B cell (primary cell): ENCODE data around the gene LIN28B. TPM values are rescaled to one million over a fixed set of nuclear protein-coding genes. Genes with fewer than 3 reads are reported as not detected.

Source experiments
- ATAC-seq: fragments of 200-7000 bp; cut with Tn5 transposase; one replicate; pipeline ENCODE4 v1.10.0; 2021; ENCODE audit warnings: low read depth, mild to moderate bottlenecking, moderate number of reproducible peaks, moderate library complexity
- CTCF ChIA-PET: fragments of 350-600 bp; sonication (Branson Sonifier 250); formaldehyde crosslinking; loops from one replicate; lab custom pipeline; 2021; ENCODE audit warnings: antibody characterized with exemption, inconsistent platforms; lab: Charles Lee
- POLR2A ChIA-PET: fragments of 350-600 bp; sonication (Branson Sonifier 250); formaldehyde crosslinking; loops from one replicate; lab custom pipeline; 2021; ENCODE audit warnings: antibody characterized with exemption; lab: Charles Lee
- DNase-seq: peaks from one replicate; pipeline ENCODE4 v3.0.0; 2013
- H2AFZ ChIP-seq: 2 replicates; pipeline ENCODE4 v1.6.1; 2012; ENCODE audit warnings: mild to moderate bottlenecking, low read depth, low read length; ENCODE audit not compliant: insufficient read depth, poor library complexity, severe bottlenecking
- H3K27ac ChIP-seq, 2 donors: 1 replicate in 1 of 2; 2 replicates in 1 of 2; pipeline ENCODE4 v1.5.1; 2012 to 2013; ENCODE audit warnings: low read length in 2 of 2, mild to moderate bottlenecking in 2 of 2, moderate library complexity in 1 of 2
- H3K27me3 ChIP-seq, 4 experiments: fragments of 200-600 bp in 1 of 4; sonication (generic) in 1 of 4; replicated peaks in 1 of 4; 1 replicate in 2 of 4; 2 replicates in 2 of 4; pipeline versions ENCODE4 v1.6.1 to v1.7.0; 2013 to 2016; ENCODE audit warnings: low read length in 3 of 4, mild to moderate bottlenecking in 2 of 4, mixed read lengths in 1 of 4, moderate library complexity in 1 of 4; ENCODE audit not compliant: insufficient read depth in 4 of 4, control insufficient read depth in 3 of 4; ENCODE audit errors: control extremely low read depth in 1 of 4
- H3K36me3 ChIP-seq, 2 experiments: replicated peaks in 1 of 2; 1 replicate in 1 of 2; 2 replicates in 1 of 2; pipeline versions ENCODE4 v1.6.1 to v1.7.1; 2013; ENCODE audit warnings: low read length in 1 of 2; ENCODE audit not compliant: insufficient read depth in 2 of 2, control insufficient read depth in 1 of 2; ENCODE audit errors: control extremely low read depth in 1 of 2, extremely low read depth in 1 of 2
- H3K4me1 ChIP-seq, 2 donors: fragments of 200-600 bp in 1 of 2; sonication (generic) in 1 of 2; 1 replicate in 1 of 2; 2 replicates in 1 of 2; pipeline versions ENCODE4 v1.5.1 to v1.6.1; 2013 to 2017; ENCODE audit warnings: low read length in 2 of 2; ENCODE audit not compliant: control insufficient read depth in 2 of 2, insufficient read depth in 2 of 2
- H3K4me2 ChIP-seq: replicated peaks from 2 replicates; pipeline ENCODE3; 2012; ENCODE audit warnings: mild to moderate bottlenecking, low read depth, low read length; ENCODE audit not compliant: poor library complexity, severe bottlenecking
- H3K4me3 ChIP-seq, 5 experiments: fragments of 200-600 bp in 1 of 5; sonication (generic) in 1 of 5; 1 replicate in 3 of 5; 2 replicates in 2 of 5; pipeline versions ENCODE4 v1.5.1 to v1.7.0; 2011 to 2016; ENCODE audit warnings: low read length in 4 of 5, mild to moderate bottlenecking in 4 of 5, low read depth in 2 of 5, control low read depth in 1 of 5, moderate library complexity in 1 of 5; ENCODE audit not compliant: insufficient read depth in 1 of 5; ENCODE audit errors: control extremely low read depth in 1 of 5, extremely low read depth in 1 of 5
- H3K79me2 ChIP-seq: fragments of 200-600 bp; sonication (generic); one replicate; pipeline ENCODE4 v1.6.0; 2016; ENCODE audit warnings: low read length; ENCODE audit not compliant: control insufficient read depth, insufficient read depth
- H3K9ac ChIP-seq: fragments of 200-600 bp; sonication (generic); 2 replicates; pipeline ENCODE4 v1.6.1; 2017; ENCODE audit warnings: mild to moderate bottlenecking, low read length, moderate library complexity
- H3K9me3 ChIP-seq, 3 donors: one replicate each; pipeline versions ENCODE4 v1.6.1 to v1.7.1; 2013; ENCODE audit warnings: low read length in 2 of 3; ENCODE audit not compliant: control insufficient read depth in 2 of 3, insufficient read depth in 1 of 3; ENCODE audit errors: control extremely low read depth in 1 of 3
- H4K20me1 ChIP-seq: 2 replicates; pipeline ENCODE4 v1.6.0; 2012; ENCODE audit warnings: mild to moderate bottlenecking, low read length; ENCODE audit not compliant: insufficient read depth, control insufficient read depth, poor library complexity, severe bottlenecking
- H3K27ac Mint-ChIP-seq: one replicate; pipeline ENCODE4 v1.8.0; 2021; ENCODE audit warnings: mixed read lengths
- H3K27me3 Mint-ChIP-seq: one replicate; pipeline ENCODE4 v1.8.0; 2021; ENCODE audit warnings: mixed read lengths
- H3K4me1 Mint-ChIP-seq: one replicate; pipeline ENCODE4 v1.8.0; 2021; ENCODE audit warnings: mixed read lengths
- H3K4me3 Mint-ChIP-seq: one replicate; pipeline ENCODE4 v1.8.0; 2021; ENCODE audit warnings: mixed read lengths
- H3K9me3 Mint-ChIP-seq: one replicate; pipeline ENCODE4 v1.8.0; 2022; ENCODE audit warnings: mixed read lengths; ENCODE audit not compliant: insufficient read depth
- CTCF ChIP-seq: fragments of 200-600 bp; IDR thresholded peaks from one replicate; pipeline ENCODE4 v1.8.0; 2022; ENCODE audit warnings: antibody characterized with exemption, mild to moderate bottlenecking
- EZH2 ChIP-seq: IDR thresholded peaks from 2 replicates; pipeline ENCODE4 v1.6.1; 2012; ENCODE audit warnings: borderline replicate concordance, low read depth, mild to moderate bottlenecking, moderate library complexity, low read length; ENCODE audit not compliant: insufficient read depth, poor library complexity, severe bottlenecking
- WGBS: methylation state at CpG from one replicate; pipeline ENCODE4 v1.1.5; 2013; ENCODE audit warnings: missing lambda C conversion rate; ENCODE audit not compliant: insufficient coverage; 5-methylcytosine and 5-hydroxymethylcytosine counted together
- intact Hi-C: fragments of 100-400 bp; cut with micrococcal nuclease; formaldehyde crosslinking; loops from one replicate; pipeline ENCODE4 v1.10.0; 2022
- polyA plus RNA-seq: library from polyadenylated mRNA; depleted of rRNA; stranded (reverse); fragments of >200 nt; gene quantifications from 2 replicates; pipeline ENCODE4 v1.2.3, GENCODE V29; 2012
- total RNA-seq, 2 donors: library from RNA; stranded (reverse); fragments of 120-200 nt in 1 of 2; gene quantifications; 1 replicate in 1 of 2; 2 replicates in 1 of 2; pipeline versions ENCODE4 v1.2.3 to v1.2.4, GENCODE V29; 2013 to 2022

The LIN28B gene
- total and polyA plus RNA-seq, 2 donors (not counting 1 experiment from before 2014, with no cell fraction given) = not detected

- H3K9ac ChIP-seq = no peak overlapping the region
- Mint-ChIP-seq H3K4me1 (peaks cover 6% of the 10 kb centered on the region), H3K4me3 (no peak overlapping the region), H3K27me3 (peaks cover 63% of the 10 kb centered on the region), H3K27ac (no peak overlapping the region), H3K9me3 (peaks cover 2% of the 10 kb centered on the region)
- WGBS = 0% methylated on average over 1 of the region's 4 CpGs
- no peaks in the 10 kb centered on the region for H3K36me3 ChIP-seq
- peaks cover 0 to 22% of the 10 kb centered on the region in 2 donors for H3K4me1 ChIP-seq
- ChIA-PET CTCF (no interaction called here), POLR2A (no interaction called here)
- TF ChIP-seq CTCF (no peak), EZH2 (no peak)
- H3K27me3 ChIP-seq = peaks cover 4 to 56% (median 48%) of the 10 kb centered on the region in 4 experiments
- H3K27ac ChIP-seq = no peak overlapping the region
- no peak overlapping the region for H3K4me3 ChIP-seq
- H3K9me3 ChIP-seq = peaks cover 0 to 12% (median 0%) of the 10 kb centered on the region in 3 donors
- H4K20me1 ChIP-seq = no peaks in the 10 kb centered on the region
- no peak overlapping the region for H3K4me2 ChIP-seq
- intact Hi-C loops = no loop called here
- no peaks in the 10 kb centered on the region for H3K79me2 ChIP-seq
- H2AFZ ChIP-seq = no peak overlapping the region
- DNase-seq (no peak), ATAC-seq (no peak)
Measured at GRCh38 chr6:104954190-104954797, 2.6 kb upstream of the LIN28B start.

- H3K4me1 ChIP-seq = peaks cover 0 to 22% of the 10 kb centered on the region in 2 donors
- DNase-seq (no peak), ATAC-seq (no peak)
- Mint-ChIP-seq H3K4me3 (no peak overlapping the region), H3K4me1 (peaks cover 6% of the 10 kb centered on the region), H3K9me3 (peaks cover 2% of the 10 kb centered on the region), H3K27ac (no peak overlapping the region), H3K27me3 (peaks cover 64% of the 10 kb centered on the region)
- peaks cover 4 to 58% (median 50%) of the 10 kb centered on the region in 4 experiments for H3K27me3 ChIP-seq
- no peaks in the 10 kb centered on the region for H3K36me3 ChIP-seq
- H4K20me1 ChIP-seq = no peaks in the 10 kb centered on the region
- CTCF ChIA-PET = interaction anchor here (0.6 kb wide), 1 partner anchor 16 kb away, joined by 3 read pairs; no protein-coding TSS in a partner anchor
- intact Hi-C loops = no loop called here
- no peak overlapping the region for H3K27ac ChIP-seq
- H3K4me3 ChIP-seq = no peak overlapping the region
- H3K9me3 ChIP-seq = peaks cover 0 to 12% (median 0%) of the 10 kb centered on the region in 3 donors
- 7% methylated on average over 2 of the region's 5 CpGs for WGBS
- no peak for TF ChIP-seq EZH2
- TF ChIP-seq CTCF = no peak
- H3K4me2 ChIP-seq = no peak overlapping the region
- H2AFZ ChIP-seq = no peak overlapping the region
- no peak overlapping the region for H3K9ac ChIP-seq
- POLR2A ChIA-PET = no interaction called here
- no peaks in the 10 kb centered on the region for H3K79me2 ChIP-seq
Measured at GRCh38 chr6:104955491-104955890, 1.4 kb upstream of the LIN28B start.
